Measurements from ENCODE around the gene BFSP1.

Gene BFSP1

GRCh38 chr20:17530716-17531664 lies at the start of gene BFSP1:
BFSP1 (minus strand) TSS chr20:17531379; CDS start chr20:17531329, 50 bp downstream.
- CTCF ChIA-PET: interaction anchor here (0.7 to 1.5 kb wide), 4 partner anchors 87 to 468 kb away, joined by 4 to 6 read pairs (median 4); no protein-coding TSS in a partner anchor
- Histone ChIP-seq H3K27ac (ENCODE audit: extremely low read depth, low read depth, low read length) (peak within 1 kb of the TSS; percentile 90), H3K4me3 (ENCODE audit: low read depth, low read length) (peak within 1 kb of the TSS; percentile 51), H3K36me3 (ENCODE audit: control insufficient read depth in 2 of 2, insufficient read depth in 1 of 2, low read length in 2 of 2) (no peaks in the 10 kb centered on the region), H3K4me1 (ENCODE audit: control insufficient read depth, insufficient read depth, low read length) (peaks cover 6% of the 10 kb centered on the region), H3K9me3 (ENCODE audit: control insufficient read depth, insufficient read depth, low read depth, low read length) (no peaks in the 10 kb centered on the region)
- POLR2A ChIA-PET: interaction anchor here (0.9 to 2.2 kb wide), 6 partner anchors 27 to 408 kb away, joined by 3 to 12 read pairs (median 4); partner anchors contain the start of genes DSTN and RRBP1
- TF ChIP-seq PRDM4 (tag by site-specific recombination; IDR thresholded peaks at IDR 0.05): no peak
- TF ChIP-seq EGR2 (tag by site-specific recombination; IDR thresholded peaks at IDR 0.05; ENCODE audit: low read depth): no peak
- no peak for TF ChIP-seq KLF16 (tag by site-specific recombination; IDR thresholded peaks at IDR 0.05)
- TF ChIP-seq ZNF544 (tag by site-specific recombination; IDR thresholded peaks at IDR 0.05): no peak
- TF ChIP-seq ZNF660 (tag by site-specific recombination; IDR thresholded peaks at IDR 0.05): no peak
- TF ChIP-seq ZSCAN23 (tag by site-specific recombination; IDR thresholded peaks at IDR 0.05): no peak
- no peak for TF ChIP-seq ZNF580 (tag by site-specific recombination; IDR thresholded peaks at IDR 0.05)
- TF ChIP-seq PRDM1 (tag by site-specific recombination; IDR thresholded peaks at IDR 0.05): no peak
- TF ChIP-seq ZNF391 (tag by site-specific recombination; IDR thresholded peaks at IDR 0.05; ENCODE audit: borderline replicate concordance, low read depth): peak; percentile 54; the same call in 1 of the 2 replicates
- TF ChIP-seq GLIS1 (tag by site-specific recombination; IDR thresholded peaks at IDR 0.05): peak; percentile 82
- peak; percentile 20; the same call in 1 of the 2 replicates for TF ChIP-seq ZXDB (tag by site-specific recombination; IDR thresholded peaks at IDR 0.05)
- no peak for TF ChIP-seq ZNF23 (tag by site-specific recombination; IDR thresholded peaks at IDR 0.05; ENCODE audit: borderline replicate concordance)
- TF ChIP-seq ZSCAN5A (tag by site-specific recombination; IDR thresholded peaks at IDR 0.05): 0 out of 2 replicates have a peak, but pooled peaks have one; percentile 16
- no peak for TF ChIP-seq TCF7L2 (IDR thresholded peaks at IDR 0.05; ENCODE audit: borderline replicate concordance, low read depth, low read length)
- no peak for TF ChIP-seq ZNF610 (tag by site-specific recombination; IDR thresholded peaks at IDR 0.05; ENCODE audit: borderline replicate concordance)
- no peak; the same call in 1 of the 2 replicates for TF ChIP-seq KLF17 (tag by site-specific recombination; IDR thresholded peaks at IDR 0.05)
- no peak for TF ChIP-seq ZSCAN16 (tag by site-specific recombination; IDR thresholded peaks at IDR 0.05)
- TF ChIP-seq ZNF19 (tag by site-specific recombination; IDR thresholded peaks at IDR 0.05; ENCODE audit: low read depth): no peak
- TF ChIP-seq FEZF1 (tag by site-specific recombination; IDR thresholded peaks at IDR 0.05): peak; percentile 92
- TF ChIP-seq ZNF114 (tag by site-specific recombination; IDR thresholded peaks at IDR 0.05): no peak
- no peak for TF ChIP-seq ZNF626 (tag by site-specific recombination; IDR thresholded peaks at IDR 0.05)
- no peak for TF ChIP-seq ZNF121 (tag by site-specific recombination; IDR thresholded peaks at IDR 0.05)
- TF ChIP-seq MYNN (tag by site-specific recombination; IDR thresholded peaks at IDR 0.05; ENCODE audit: borderline replicate concordance): no peak
- no peak for TF ChIP-seq ZNF324 (tag by site-specific recombination; IDR thresholded peaks at IDR 0.05)
- no peak for TF ChIP-seq MEIS1 (CRISPR knock-in tag; IDR thresholded peaks at IDR 0.05; ENCODE audit: borderline replicate concordance)
- TF ChIP-seq ZFP69B (tag by site-specific recombination; IDR thresholded peaks at IDR 0.05): no peak
- no peak for TF ChIP-seq GFI1B (tag by site-specific recombination; IDR thresholded peaks at IDR 0.05)
- TF ChIP-seq GLIS2 (tag by site-specific recombination; IDR thresholded peaks at IDR 0.05): peak; percentile 68
- peak; percentile 95 for TF ChIP-seq ATF2 (tag by site-specific recombination; IDR thresholded peaks at IDR 0.05; ENCODE audit: low read depth)
- TF ChIP-seq ZNF600 (tag by site-specific recombination; IDR thresholded peaks at IDR 0.05): peak; percentile 63
- TF ChIP-seq ZNF184 (tag by site-specific recombination; IDR thresholded peaks at IDR 0.05): no peak
- TF ChIP-seq ZNF548 (tag by site-specific recombination; IDR thresholded peaks at IDR 0.05): no peak
